ENCODE results near the gene KLHL29.

- no peak for TF ChIP-seq POLR2A (IDR thresholded peaks at IDR 0.05; ENCODE audit: low read depth, low read length)
- no peak for TF ChIP-seq POLR2AphosphoS5 (IDR thresholded peaks at IDR 0.05; ENCODE audit: low read depth, low read length)
Observed at GRCh38 chr2:23465936-23466335, 81.0 kb downstream of the KLHL29 start.
